Ovary (tissue), 9 donors: ENCODE measurements around the gene TTLL11. TPM values are rescaled to one million over a fixed set of nuclear protein-coding genes. Genes with fewer than 3 reads are reported as not detected.
A peak's percentile ranks its signal among the peaks of the same experiment; 100 is the strongest.

Source experiments
- DNase-seq, 5 donors: peaks; one replicate each; pipeline ENCODE4 v3.0.0-alpha.2; 2019 to 2020
- H3K27ac ChIP-seq, 2 donors: fragments of 200-600 bp; one replicate each; pipeline versions ENCODE4 v1.5.1 to v1.8.0; 2019 to 2022
- H3K27me3 ChIP-seq: fragments of 200-600 bp; one replicate; pipeline ENCODE4 v1.8.0; 2022
- H3K36me3 ChIP-seq: fragments of 200-600 bp; sonication (generic); one replicate; pipeline ENCODE4 v1.5.1; 2019
- H3K4me1 ChIP-seq: one replicate; pipeline ENCODE4 v1.8.1; 2013; ENCODE audit warnings: mild to moderate bottlenecking, moderate library complexity; ENCODE audit not compliant: insufficient read depth
- H3K4me3 ChIP-seq: fragments of 200-600 bp; sonication (generic); one replicate; pipeline ENCODE4 v1.5.1; 2017
- H3K9me3 ChIP-seq, 2 donors: fragments of 200-600 bp in 1 of 2; sonication (generic) in 1 of 2; one replicate each; pipeline versions ENCODE4 v1.5.1 to v1.8.1; 2013 to 2019; ENCODE audit warnings: mild to moderate bottlenecking in 1 of 2, moderate library complexity in 1 of 2
- CTCF ChIP-seq, 3 donors: fragments of 450-650 bp in 2 of 3; fragments of 200-600 bp in 1 of 3; IDR thresholded peaks; one replicate each; pipeline versions ENCODE4 v1.5.1 to v1.8.0; 2016 to 2022; ENCODE audit warnings: antibody characterized with exemption in 3 of 3, mild to moderate bottlenecking in 1 of 3
- EP300 ChIP-seq: sonication (generic); formaldehyde crosslinking; IDR thresholded peaks from one replicate; pipeline ENCODE4 v1.6.1; 2017; ENCODE audit warnings: antibody characterized with exemption
- POLR2A ChIP-seq: fragments of 450-650 bp; IDR thresholded peaks from one replicate; pipeline ENCODE4 v1.6.1; 2017; ENCODE audit warnings: antibody characterized with exemption, mild to moderate bottlenecking, moderate library complexity
- WGBS, 3 donors: extraction: QIAGEN DNeasy Blood & Tissue Kit in 1 of 3; methylation state at CpG; one replicate each; pipeline versions ENCODE4 v1.1.5 to v1.1.7; 2013 to 2017; 5-methylcytosine and 5-hydroxymethylcytosine counted together
- intact Hi-C, 4 donors: fragments of 100-400 bp; cut with DNase I; formaldehyde crosslinking; loops; one replicate each; pipeline versions ENCODE4 v1.11.0 to v1.15.1; 2022 to 2023
- polyA plus RNA-seq, 2 donors: library from polyadenylated mRNA; stranded (reverse); fragments of 200-250 nt in 1 of 2; fragments of 350-450 nt in 1 of 2; fragmentation: Illumina TruSeq in 1 of 2; extraction: RNeasy Lipid Tissue Mini Kit (QIAGEN cat#74804) in 1 of 2; gene quantifications; one replicate each; pipeline ENCODE4 v1.2.3, GENCODE V29; 2013 to 2014
- total RNA-seq, 7 donors: library from RNA; depleted of rRNA in 2 of 7; stranded (reverse); fragments of >200 nt in 2 of 7; fragmentation: NEBNext Ultra II Directional in 3 of 7; extraction: Animal tissue kit (Norgen Biotek cat#: 25700) in 3 of 7; gene quantifications; one replicate each; pipeline versions ENCODE4 v1.1.0 to v1.2.4, GENCODE V29; 2016 to 2023
- donor health status: DM: no; HTN: no; CAD: no; lungs with moderate emphysema.
- donor health status: DM: no; HTN: no; CAD: no.
- donor health status: Bipolar disorder and iron deficiency.
- donor health status: DM: yes; HTN: yes; CAD: no.
- donor health status: DM: no; HTN: no; CAD: no.
- donor health status: DM: yes; HTN: yes; CAD: no.

TTLL11 gene
- total and polyA plus RNA-seq, 9 donors = 6.1 to 13.5 (median 9.2) TPM

- WGBS, 3 donors = 82 to 97% (median 90%) methylated on average over 6 of the region's 6 CpGs
- Histone ChIP-seq H3K27ac (no peak overlapping the region), H3K4me1 (peaks cover 10% of the 10 kb centered on the region), H3K27me3 (no peaks in the 10 kb centered on the region), H3K9me3 (no peaks in the 10 kb centered on the region), H3K36me3 (no peaks in the 10 kb centered on the region), H3K4me3 (no peak overlapping the region)
- TF ChIP-seq EP300 (no peak), POLR2A (no peak), CTCF (IDR thresholded peaks at IDR 0.05) (no peak)
- intact Hi-C loops = loop anchor here in 2 of 4 donors (5.0 to 10.0 kb wide), 3 partner anchors 43 to 175 kb away; no protein-coding TSS in a partner anchor
- DNase-seq = no peak
Measured at GRCh38 chr9:121859646-121860045, 233.5 kb downstream of the TTLL11 start.

GRCh38 chr9:121858788-121859187 is 234.3 kb downstream of the TTLL11 start:
- no peak overlapping the region for H3K27ac ChIP-seq
- H3K9me3 ChIP-seq = no peaks in the 10 kb centered on the region
- no peak for TF ChIP-seq EP300
- no peak for TF ChIP-seq CTCF (IDR thresholded peaks at IDR 0.05)
- no peak for TF ChIP-seq POLR2A
- DNase-seq = no peak
- H3K27me3 ChIP-seq = no peaks in the 10 kb centered on the region
- intact Hi-C loops = loop anchor here in 2 of 4 donors (5.0 to 10.0 kb wide), 3 partner anchors 44 to 174 kb away; no protein-coding TSS in a partner anchor
- H3K4me1 ChIP-seq = peaks cover 17% of the 10 kb centered on the region
- no peak overlapping the region for H3K4me3 ChIP-seq
- 90 to 98% (median 94%) methylated on average over 8 of the region's 8 CpGs for WGBS, 3 donors
- H3K36me3 ChIP-seq = no peaks in the 10 kb centered on the region

- intact Hi-C loops = loop anchor here in 2 of 4 donors (5.0 to 10.0 kb wide), 3 partner anchors 44 to 173 kb away; no protein-coding TSS in a partner anchor
- Histone ChIP-seq H3K27ac (peak overlapping the region in 1 of 2 donors; percentile 97), H3K36me3 (no peaks in the 10 kb centered on the region), H3K9me3 (no peaks in the 10 kb centered on the region), H3K27me3 (no peaks in the 10 kb centered on the region), H3K4me3 (no peak overlapping the region), H3K4me1 (peaks cover 23% of the 10 kb centered on the region)
- no peak for DNase-seq
- TF ChIP-seq EP300 (no peak), CTCF (IDR thresholded peaks at IDR 0.05) (no peak), POLR2A (no peak)
- WGBS, 3 donors = 65 to 78% (median 70%) methylated on average over 9 of the region's 9 CpGs
Measured at GRCh38 chr9:121857928-121858327, 235.2 kb downstream of the TTLL11 start.

GRCh38 chr9:121855476-121855875 is 237.6 kb downstream of the TTLL11 start:
- intact Hi-C loops = loop anchor here in 2 of 4 donors (5.0 to 10.0 kb wide), 3 partner anchors 47 to 171 kb away; no protein-coding TSS in a partner anchor
- Histone ChIP-seq H3K27ac (peak overlapping the region in 1 of 2 donors; percentile 97), H3K4me3 (no peak overlapping the region), H3K4me1 (peaks cover 29% of the 10 kb centered on the region), H3K36me3 (no peaks in the 10 kb centered on the region), H3K27me3 (no peaks in the 10 kb centered on the region), H3K9me3 (no peaks in the 10 kb centered on the region)
- TF ChIP-seq EP300 (no peak), CTCF (IDR thresholded peaks at IDR 0.05) (no peak), POLR2A (no peak)
- no peak for DNase-seq
- WGBS, 3 donors = 65 to 93% (median 83%) methylated on average over 5 of the region's 5 CpGs
